Adrenal gland (tissue), 5 donors: ENCODE results near the gene NOL9.

Experiments
- POLR2A ChIP-seq, 2 donors: fragments of 450-650 bp; IDR thresholded peaks; one replicate each; pipeline ENCODE4 v1.6.1; 2017; ENCODE audit warnings: antibody characterized with exemption in 2 of 2, mild to moderate bottlenecking in 2 of 2, moderate library complexity in 1 of 2
- TF ChIP-seq, protein P1 (sequence below), 6 experiments: fragments of 450-650 bp in 4 of 6; fragments of 200-600 bp in 2 of 6; sonication (generic) in 1 of 6; IDR thresholded peaks; 1 replicate in 5 of 6; 2 replicates in 1 of 6; pipeline versions ENCODE4 v1.5.1 to v1.8.0; 2016 to 2021; ENCODE audit warnings: antibody characterized with exemption in 6 of 6, mild to moderate bottlenecking in 2 of 6, moderate library complexity in 1 of 6
- donor health status: DM: no; HTN: no; CAD: no.

DNA sequence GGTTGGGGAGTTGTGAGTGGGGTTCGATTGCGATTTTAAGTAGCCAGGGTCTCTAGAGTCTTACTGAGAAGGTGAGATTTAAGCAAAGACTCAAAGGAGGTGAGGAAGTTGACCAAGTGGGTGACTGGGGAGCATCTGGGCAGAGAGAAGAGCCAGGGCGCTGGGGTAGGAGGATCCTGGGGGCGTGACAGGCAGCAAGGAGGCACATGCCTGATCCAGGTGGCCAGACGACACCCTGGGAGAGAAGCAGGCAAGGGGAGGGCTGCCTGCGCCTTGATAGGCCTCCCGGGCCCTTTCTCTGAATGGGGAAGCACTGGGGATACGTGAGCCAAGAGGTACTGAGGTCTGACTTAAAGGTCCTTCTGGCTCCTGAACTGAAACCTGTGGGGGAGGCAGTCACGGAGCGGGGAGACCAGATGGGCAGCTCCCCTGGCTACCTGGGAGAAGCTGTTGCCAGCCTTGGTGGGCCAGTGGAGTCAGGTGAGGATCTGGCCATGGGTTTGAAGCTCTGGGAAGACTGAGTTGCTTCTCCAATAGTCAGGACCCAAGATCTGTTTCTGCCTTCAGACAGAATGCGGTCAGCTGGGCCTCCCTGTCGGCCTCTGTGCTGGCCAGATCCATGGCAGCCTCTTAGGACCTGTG is 30.9 kb upstream of the NOL9 start:
- TF ChIP-seq, protein P1, sequence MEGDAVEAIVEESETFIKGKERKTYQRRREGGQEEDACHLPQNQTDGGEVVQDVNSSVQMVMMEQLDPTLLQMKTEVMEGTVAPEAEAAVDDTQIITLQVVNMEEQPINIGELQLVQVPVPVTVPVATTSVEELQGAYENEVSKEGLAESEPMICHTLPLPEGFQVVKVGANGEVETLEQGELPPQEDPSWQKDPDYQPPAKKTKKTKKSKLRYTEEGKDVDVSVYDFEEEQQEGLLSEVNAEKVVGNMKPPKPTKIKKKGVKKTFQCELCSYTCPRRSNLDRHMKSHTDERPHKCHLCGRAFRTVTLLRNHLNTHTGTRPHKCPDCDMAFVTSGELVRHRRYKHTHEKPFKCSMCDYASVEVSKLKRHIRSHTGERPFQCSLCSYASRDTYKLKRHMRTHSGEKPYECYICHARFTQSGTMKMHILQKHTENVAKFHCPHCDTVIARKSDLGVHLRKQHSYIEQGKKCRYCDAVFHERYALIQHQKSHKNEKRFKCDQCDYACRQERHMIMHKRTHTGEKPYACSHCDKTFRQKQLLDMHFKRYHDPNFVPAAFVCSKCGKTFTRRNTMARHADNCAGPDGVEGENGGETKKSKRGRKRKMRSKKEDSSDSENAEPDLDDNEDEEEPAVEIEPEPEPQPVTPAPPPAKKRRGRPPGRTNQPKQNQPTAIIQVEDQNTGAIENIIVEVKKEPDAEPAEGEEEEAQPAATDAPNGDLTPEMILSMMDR (IDR thresholded peaks at IDR 0.05) = peak in 1 of 6 experiments; percentile 32
- TF ChIP-seq POLR2A (IDR thresholded peaks at IDR 0.05) = no peak
